HG02943 (cell line): ENCODE results near the gene ZNF41.
"Not testable (repeated sequence)": the region's sequence is repeated elsewhere in the genome, so short reads cannot be mapped to it uniquely, and the experiment has no call there.

ENCODE experiments used
- ATAC-seq: cut with Tn5 transposase; IDR thresholded peaks from one replicate; pipeline ENCODE4 v1.9.1; 2021; ENCODE audit warnings: mild to moderate bottlenecking, low read depth, moderate library complexity; ENCODE audit not compliant: unreplicated experiment

ZNF41 gene

GRCh38 chrX:47497271-47497888 is 14.4 kb upstream of the ZNF41 start:
- no peak for ATAC-seq

- not testable (repeated sequence) for ATAC-seq
Observed at GRCh38 chrX:47492133-47492532, 9.1 kb upstream of the ZNF41 start.

- ATAC-seq: no peak
Observed at GRCh38 chrX:47489507-47490275, 6.7 kb upstream of the ZNF41 start.

- no peak for ATAC-seq
Observed at GRCh38 chrX:47484885-47485284, 1.9 kb upstream of the ZNF41 start.

- no peak for ATAC-seq
Observed at GRCh38 chrX:47483306-47484268, 565 bp upstream of the ZNF41 start.

GRCh38 chrX:47482065-47482511 is 934 bp downstream of the ZNF41 start:
- no peak for ATAC-seq

GRCh38 chrX:47481160-47481559 is 1.9 kb downstream of the ZNF41 start:
- ATAC-seq: no peak

- ATAC-seq: no peak
Observed at GRCh38 chrX:47480576-47480975, 2.4 kb downstream of the ZNF41 start.

- ATAC-seq: no peak
Observed at GRCh38 chrX:47475476-47475875, 7.5 kb downstream of the ZNF41 start.

GRCh38 chrX:47467106-47467505 is 15.9 kb downstream of the ZNF41 start:
- no peak for ATAC-seq

- ATAC-seq: no peak
Observed at GRCh38 chrX:47460561-47460960, 22.5 kb downstream of the ZNF41 start.

- ATAC-seq: no peak
Observed at GRCh38 chrX:47458528-47458927, 24.5 kb downstream of the ZNF41 start.

- no peak for ATAC-seq
Observed at GRCh38 chrX:47456080-47456479, 26.9 kb downstream of the ZNF41 start.

GRCh38 chrX:47452112-47452511 is 30.9 kb downstream of the ZNF41 start:
- ATAC-seq: no peak

- ATAC-seq: no peak
Observed at GRCh38 chrX:47448165-47448806, 34.7 kb downstream of the ZNF41 start.

GRCh38 chrX:47447607-47448006 is 35.4 kb downstream of the ZNF41 start:
- no peak for ATAC-seq

GRCh38 chrX:47446971-47447370 is 36.1 kb downstream of the ZNF41 start:
- ATAC-seq: no peak

GRCh38 chrX:47446431-47446830 is 36.6 kb downstream of the ZNF41 start:
- no peak for ATAC-seq

- ATAC-seq: no peak
Observed at GRCh38 chrX:47430925-47431324, 52.1 kb downstream of the ZNF41 start.

GRCh38 chrX:47422444-47422843 is 60.6 kb downstream of the ZNF41 start:
- ATAC-seq: no peak
